ENCODE measurements around the gene APBA1.

DNA sequence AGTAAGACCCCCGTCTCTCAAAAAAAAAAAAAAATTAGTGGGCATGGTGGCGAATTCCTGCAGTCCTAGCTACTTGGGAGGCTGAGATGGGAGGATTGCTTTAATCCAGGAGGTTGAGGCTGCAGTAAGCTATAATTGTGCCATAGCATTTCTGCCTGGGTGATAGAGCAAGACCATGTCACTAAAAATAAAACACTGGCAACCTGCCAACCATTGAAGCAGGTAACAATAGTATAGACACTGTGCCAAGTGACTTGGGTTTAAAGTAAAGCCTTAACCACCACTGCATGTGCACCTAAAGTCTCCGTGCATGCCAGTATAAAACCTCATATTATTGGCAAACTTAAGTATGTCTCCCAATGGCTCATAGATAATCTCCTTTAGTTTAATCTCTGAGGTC is 3.4 kb upstream of the APBA1 start:
- TF ChIP-seq, protein P1, sequence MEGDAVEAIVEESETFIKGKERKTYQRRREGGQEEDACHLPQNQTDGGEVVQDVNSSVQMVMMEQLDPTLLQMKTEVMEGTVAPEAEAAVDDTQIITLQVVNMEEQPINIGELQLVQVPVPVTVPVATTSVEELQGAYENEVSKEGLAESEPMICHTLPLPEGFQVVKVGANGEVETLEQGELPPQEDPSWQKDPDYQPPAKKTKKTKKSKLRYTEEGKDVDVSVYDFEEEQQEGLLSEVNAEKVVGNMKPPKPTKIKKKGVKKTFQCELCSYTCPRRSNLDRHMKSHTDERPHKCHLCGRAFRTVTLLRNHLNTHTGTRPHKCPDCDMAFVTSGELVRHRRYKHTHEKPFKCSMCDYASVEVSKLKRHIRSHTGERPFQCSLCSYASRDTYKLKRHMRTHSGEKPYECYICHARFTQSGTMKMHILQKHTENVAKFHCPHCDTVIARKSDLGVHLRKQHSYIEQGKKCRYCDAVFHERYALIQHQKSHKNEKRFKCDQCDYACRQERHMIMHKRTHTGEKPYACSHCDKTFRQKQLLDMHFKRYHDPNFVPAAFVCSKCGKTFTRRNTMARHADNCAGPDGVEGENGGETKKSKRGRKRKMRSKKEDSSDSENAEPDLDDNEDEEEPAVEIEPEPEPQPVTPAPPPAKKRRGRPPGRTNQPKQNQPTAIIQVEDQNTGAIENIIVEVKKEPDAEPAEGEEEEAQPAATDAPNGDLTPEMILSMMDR (IDR thresholded peaks at IDR 0.05): no peak
- TF ChIP-seq, protein P2, sequence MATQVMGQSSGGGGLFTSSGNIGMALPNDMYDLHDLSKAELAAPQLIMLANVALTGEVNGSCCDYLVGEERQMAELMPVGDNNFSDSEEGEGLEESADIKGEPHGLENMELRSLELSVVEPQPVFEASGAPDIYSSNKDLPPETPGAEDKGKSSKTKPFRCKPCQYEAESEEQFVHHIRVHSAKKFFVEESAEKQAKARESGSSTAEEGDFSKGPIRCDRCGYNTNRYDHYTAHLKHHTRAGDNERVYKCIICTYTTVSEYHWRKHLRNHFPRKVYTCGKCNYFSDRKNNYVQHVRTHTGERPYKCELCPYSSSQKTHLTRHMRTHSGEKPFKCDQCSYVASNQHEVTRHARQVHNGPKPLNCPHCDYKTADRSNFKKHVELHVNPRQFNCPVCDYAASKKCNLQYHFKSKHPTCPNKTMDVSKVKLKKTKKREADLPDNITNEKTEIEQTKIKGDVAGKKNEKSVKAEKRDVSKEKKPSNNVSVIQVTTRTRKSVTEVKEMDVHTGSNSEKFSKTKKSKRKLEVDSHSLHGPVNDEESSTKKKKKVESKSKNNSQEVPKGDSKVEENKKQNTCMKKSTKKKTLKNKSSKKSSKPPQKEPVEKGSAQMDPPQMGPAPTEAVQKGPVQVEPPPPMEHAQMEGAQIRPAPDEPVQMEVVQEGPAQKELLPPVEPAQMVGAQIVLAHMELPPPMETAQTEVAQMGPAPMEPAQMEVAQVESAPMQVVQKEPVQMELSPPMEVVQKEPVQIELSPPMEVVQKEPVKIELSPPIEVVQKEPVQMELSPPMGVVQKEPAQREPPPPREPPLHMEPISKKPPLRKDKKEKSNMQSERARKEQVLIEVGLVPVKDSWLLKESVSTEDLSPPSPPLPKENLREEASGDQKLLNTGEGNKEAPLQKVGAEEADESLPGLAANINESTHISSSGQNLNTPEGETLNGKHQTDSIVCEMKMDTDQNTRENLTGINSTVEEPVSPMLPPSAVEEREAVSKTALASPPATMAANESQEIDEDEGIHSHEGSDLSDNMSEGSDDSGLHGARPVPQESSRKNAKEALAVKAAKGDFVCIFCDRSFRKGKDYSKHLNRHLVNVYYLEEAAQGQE (IDR thresholded peaks at IDR 0.05; ENCODE audit: insufficient read depth in 1 of 2, low read depth in 2 of 2, low read length in 1 of 2): no peak
- TF ChIP-seq TCF7L2 (IDR thresholded peaks at IDR 0.05; ENCODE audit: low read depth, low read length) (no peak), POLR2AphosphoS5 (IDR thresholded peaks at IDR 0.05; ENCODE audit: low read depth, low read length) (no peak)
